Activated B cell treated with CpG ODN at 0.5 μM for 24 hours (primary cell): ENCODE measurements around the gene SND1. TPM values are rescaled to one million over a fixed set of nuclear protein-coding genes. Genes with fewer than 3 reads are reported as not detected.

Source experiments
- ATAC-seq: fragments of 200-7000 bp; cut with Tn5 transposase; one replicate; pipeline ENCODE4 v1.10.0; 2021; ENCODE audit warnings: low read depth, mild to moderate bottlenecking, moderate library complexity
- CTCF ChIA-PET: fragments of 350-600 bp; sonication (Branson Sonifier 250); formaldehyde crosslinking; loops from one replicate; lab custom pipeline; 2021; ENCODE audit warnings: antibody characterized with exemption; lab: Charles Lee
- POLR2A ChIA-PET: fragments of 350-600 bp; sonication (Branson Sonifier 250); formaldehyde crosslinking; loops from one replicate; lab custom pipeline; 2021; ENCODE audit warnings: antibody characterized with exemption; lab: Charles Lee
- DNase-seq: peaks from one replicate; pipeline ENCODE4 v3.0.0; 2022
- H3K27ac Mint-ChIP-seq: one replicate; pipeline ENCODE4 v1.8.0; 2020; ENCODE audit warnings: mixed read lengths
- H3K27me3 Mint-ChIP-seq: one replicate; pipeline ENCODE4 v1.8.0; 2021; ENCODE audit warnings: mixed read lengths
- H3K36me3 Mint-ChIP-seq: one replicate; pipeline ENCODE4 v1.8.0; 2021; ENCODE audit warnings: low read depth, mixed read lengths
- H3K4me1 Mint-ChIP-seq: one replicate; pipeline ENCODE4 v1.8.0; 2021; ENCODE audit warnings: mixed read lengths
- H3K4me3 Mint-ChIP-seq: one replicate; pipeline ENCODE4 v1.8.0; 2020; ENCODE audit warnings: mild to moderate bottlenecking, mixed read lengths
- H3K9me3 Mint-ChIP-seq: one replicate; pipeline ENCODE4 v1.8.0; 2020; ENCODE audit warnings: mixed read lengths
- intact Hi-C: fragments of 100-400 bp; cut with micrococcal nuclease; formaldehyde crosslinking; loops from one replicate; pipeline ENCODE4 v1.15.1; 2024
- total RNA-seq: library from RNA; stranded (reverse); gene quantifications from 2 replicates; pipeline ENCODE4 v1.2.3, GENCODE V29; 2022
- TF ChIP-seq, protein P1 (sequence below): fragments of 200-600 bp; IDR thresholded peaks from one replicate; pipeline ENCODE4 v1.8.0; 2022; ENCODE audit warnings: antibody characterized with exemption, mild to moderate bottlenecking

Gene SND1
- total RNA-seq, 1 donor from 2014 or later, result 215 TPM

DNA sequence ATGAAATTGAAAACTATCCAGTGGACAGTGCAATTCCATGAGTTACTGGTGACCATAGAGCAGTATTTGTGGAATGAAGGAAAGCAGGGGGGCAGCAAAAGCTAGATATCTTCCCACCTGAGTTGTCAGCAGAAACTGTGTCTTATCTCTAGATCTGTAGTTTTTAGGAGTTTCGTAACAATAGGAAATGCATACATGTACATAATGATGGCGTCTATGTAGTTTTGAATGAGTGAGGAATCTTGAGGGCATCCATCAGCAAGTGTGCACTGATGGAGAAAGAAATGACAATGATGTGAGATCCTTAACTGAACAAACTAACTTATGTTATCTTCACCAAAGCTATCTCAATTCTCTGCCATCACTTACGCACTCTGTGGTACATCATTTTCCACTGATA is 264.7 kb downstream of the SND1 start:
- Mint-ChIP-seq H3K36me3 (peaks cover 4% of the 10 kb centered on the region), H3K27me3 (no peaks in the 10 kb centered on the region), H3K27ac (no peak overlapping the region), H3K4me3 (no peak overlapping the region), H3K9me3 (no peaks in the 10 kb centered on the region), H3K4me1 (peaks cover 11% of the 10 kb centered on the region)
- CTCF ChIA-PET, result no interaction called here
- no peak for ATAC-seq
- POLR2A ChIA-PET, result no interaction called here
- DNase-seq, result no peak
- intact Hi-C loops, result no loop called here
- TF ChIP-seq, protein P1, sequence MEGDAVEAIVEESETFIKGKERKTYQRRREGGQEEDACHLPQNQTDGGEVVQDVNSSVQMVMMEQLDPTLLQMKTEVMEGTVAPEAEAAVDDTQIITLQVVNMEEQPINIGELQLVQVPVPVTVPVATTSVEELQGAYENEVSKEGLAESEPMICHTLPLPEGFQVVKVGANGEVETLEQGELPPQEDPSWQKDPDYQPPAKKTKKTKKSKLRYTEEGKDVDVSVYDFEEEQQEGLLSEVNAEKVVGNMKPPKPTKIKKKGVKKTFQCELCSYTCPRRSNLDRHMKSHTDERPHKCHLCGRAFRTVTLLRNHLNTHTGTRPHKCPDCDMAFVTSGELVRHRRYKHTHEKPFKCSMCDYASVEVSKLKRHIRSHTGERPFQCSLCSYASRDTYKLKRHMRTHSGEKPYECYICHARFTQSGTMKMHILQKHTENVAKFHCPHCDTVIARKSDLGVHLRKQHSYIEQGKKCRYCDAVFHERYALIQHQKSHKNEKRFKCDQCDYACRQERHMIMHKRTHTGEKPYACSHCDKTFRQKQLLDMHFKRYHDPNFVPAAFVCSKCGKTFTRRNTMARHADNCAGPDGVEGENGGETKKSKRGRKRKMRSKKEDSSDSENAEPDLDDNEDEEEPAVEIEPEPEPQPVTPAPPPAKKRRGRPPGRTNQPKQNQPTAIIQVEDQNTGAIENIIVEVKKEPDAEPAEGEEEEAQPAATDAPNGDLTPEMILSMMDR, result no peak

DNA sequence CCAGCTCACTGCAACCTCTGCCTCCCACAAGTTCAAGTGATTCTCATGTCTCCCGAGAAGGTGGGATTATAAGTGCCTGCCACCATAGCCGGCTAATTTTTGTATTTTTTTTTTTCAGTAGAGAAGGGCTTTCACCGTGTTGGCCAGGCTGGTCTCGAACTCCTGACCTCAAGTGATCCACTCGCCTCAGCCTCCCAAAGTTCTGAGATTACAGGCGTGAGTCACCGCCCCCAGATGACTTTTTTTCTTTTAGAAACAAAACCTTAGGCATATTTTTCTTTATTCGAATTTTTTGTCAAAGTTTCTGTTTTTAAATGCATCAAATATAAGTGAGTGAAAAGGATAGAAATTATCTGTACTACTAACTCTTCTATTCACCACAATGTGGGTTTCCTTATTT is 266.1 kb downstream of the SND1 start:
- intact Hi-C loops, result no loop called here

DNA sequence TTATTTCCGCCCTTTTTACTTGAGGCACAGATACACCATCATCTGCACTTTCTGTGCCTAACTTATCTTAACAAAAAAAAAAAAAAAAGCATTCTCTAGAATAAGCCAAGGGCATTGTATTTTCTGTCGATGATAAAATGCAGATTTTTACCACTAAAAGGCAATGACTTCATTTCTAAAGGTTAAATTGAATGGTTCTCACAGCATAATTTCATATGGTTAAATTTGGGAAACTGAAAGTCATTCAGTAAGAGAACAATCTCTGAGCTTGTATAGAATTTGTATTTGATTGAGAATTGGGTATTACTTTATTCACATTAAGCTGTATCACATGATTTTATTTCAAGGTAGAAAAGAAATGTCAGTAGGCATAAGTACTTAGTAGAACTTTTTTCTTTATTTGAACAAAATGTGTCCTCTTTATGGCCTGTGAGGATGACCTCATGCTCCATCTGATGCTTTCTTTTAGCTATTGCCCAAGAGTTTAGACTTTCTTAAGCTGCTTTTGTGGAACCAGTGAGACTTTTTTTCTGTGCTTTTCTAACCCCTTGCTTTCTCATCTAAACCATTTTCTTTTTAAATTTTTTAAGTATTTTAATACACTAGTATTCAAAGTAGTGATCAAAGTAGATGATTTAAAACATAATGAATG is 268.9 kb downstream of the SND1 start:
- Mint-ChIP-seq H3K4me3 (no peak overlapping the region), H3K36me3 (peaks cover 4% of the 10 kb centered on the region), H3K27me3 (no peaks in the 10 kb centered on the region), H3K4me1 (peaks cover 13% of the 10 kb centered on the region), H3K9me3 (no peaks in the 10 kb centered on the region), H3K27ac (no peak overlapping the region)
- CTCF ChIA-PET, result interaction anchor here (0.9 kb wide), 1 partner anchor 289 kb away, joined by 3 read pairs; no protein-coding TSS in a partner anchor
- POLR2A ChIA-PET, result interaction anchor here (0.7 kb wide), 1 partner anchor 12 kb away, joined by 5 read pairs; no protein-coding TSS in a partner anchor
- DNase-seq (no peak), ATAC-seq (no peak)
- TF ChIP-seq, protein P1, result no peak
- intact Hi-C loops, result no loop called here

More for the DNA sequence above, 266.1 kb downstream of the SND1 start:
- DNase-seq (no peak), ATAC-seq (no peak)
- POLR2A ChIA-PET, result interaction anchor here (0.6 kb wide), 1 partner anchor 50 kb away, joined by 4 read pairs; no protein-coding TSS in a partner anchor
- Mint-ChIP-seq H3K4me3 (no peak overlapping the region), H3K4me1 (peaks cover 8% of the 10 kb centered on the region), H3K36me3 (peaks cover 4% of the 10 kb centered on the region), H3K27me3 (no peaks in the 10 kb centered on the region), H3K9me3 (no peaks in the 10 kb centered on the region), H3K27ac (no peak overlapping the region)
- CTCF ChIA-PET, result no interaction called here
- TF ChIP-seq, protein P1, result no peak

DNA sequence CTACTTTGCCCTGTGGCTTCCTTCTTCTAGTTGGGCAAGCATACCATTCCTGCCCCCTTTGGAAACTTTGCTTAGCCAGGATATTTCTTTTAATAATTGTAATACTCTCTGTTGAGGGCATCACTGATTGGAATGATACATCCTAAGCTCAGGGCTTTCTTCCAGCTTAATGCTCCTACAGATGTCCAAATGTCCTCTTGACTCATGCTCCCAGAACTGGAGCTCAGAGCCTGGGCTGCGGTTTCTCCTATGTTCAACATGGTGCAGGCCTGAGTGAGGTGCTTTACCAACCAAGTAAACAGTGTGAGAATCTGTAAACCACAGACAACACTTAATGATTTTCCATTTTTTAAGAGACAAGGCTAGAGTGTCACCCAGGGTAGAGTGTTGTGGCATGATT is 270.7 kb downstream of the SND1 start:
- TF ChIP-seq, protein P1, result no peak
- no peak for ATAC-seq
- intact Hi-C loops, result no loop called here
- ChIA-PET POLR2A (no interaction called here), CTCF (no interaction called here)
- Mint-ChIP-seq H3K4me3 (no peak overlapping the region), H3K36me3 (peaks cover 4% of the 10 kb centered on the region), H3K4me1 (peaks cover 25% of the 10 kb centered on the region), H3K27me3 (no peaks in the 10 kb centered on the region), H3K27ac (no peak overlapping the region), H3K9me3 (no peaks in the 10 kb centered on the region)
- no peak for DNase-seq

DNA sequence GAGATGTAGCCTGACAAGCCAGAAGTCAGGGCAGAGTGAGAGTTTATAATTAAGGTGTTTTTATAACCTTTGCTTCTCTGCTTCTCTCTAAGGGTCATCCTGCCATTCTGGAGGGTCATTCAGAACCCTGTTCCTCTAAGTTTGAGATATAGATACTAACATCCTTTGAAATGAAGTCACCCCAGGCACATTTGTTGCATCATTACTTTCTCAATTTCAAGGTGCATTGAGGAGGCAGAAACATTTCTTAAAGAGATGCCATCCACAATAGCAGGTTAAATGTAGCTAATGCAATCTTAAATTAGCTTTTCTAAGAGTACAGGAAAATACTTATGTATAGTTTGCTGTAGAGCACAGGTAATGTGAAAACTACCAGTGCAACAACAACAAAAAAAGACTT is 272.9 kb downstream of the SND1 start:
- H3K27ac Mint-ChIP-seq, result no peak overlapping the region
- H3K27me3 Mint-ChIP-seq, result no peaks in the 10 kb centered on the region
- ATAC-seq (no peak), DNase-seq (no peak)
- H3K9me3 Mint-ChIP-seq, result no peaks in the 10 kb centered on the region
- H3K36me3 Mint-ChIP-seq, result peaks cover 11% of the 10 kb centered on the region
- H3K4me3 Mint-ChIP-seq, result no peak overlapping the region
- TF ChIP-seq, protein P1, result no peak
- ChIA-PET CTCF (no interaction called here), POLR2A (no interaction called here)
- peaks cover 47% of the 10 kb centered on the region for H3K4me1 Mint-ChIP-seq
- intact Hi-C loops, result no loop called here
